ENCODE data around the gene MRPL34.
A peak's percentile ranks its signal among the peaks of the same experiment; 100 is the strongest.

MRPL34 gene

GRCh38 chr19:17332677-17333581 lies 27.3 kb downstream of the MRPL34 start:
- 97% methylated on average over 45 of the region's 45 CpGs for WGBS (ENCODE audit: insufficient coverage)
- Histone ChIP-seq H3K4me1 (ENCODE audit: control extremely low read depth in 1 of 4, control insufficient read depth in 4 of 4, insufficient read depth in 4 of 4, low read length in 3 of 4) (peaks cover 0 to 54% (median 44%) of the 10 kb centered on the region in 4 experiments), H3K4me3 (ENCODE audit: control insufficient read depth in 1 of 7, extremely low read depth in 1 of 7, insufficient read depth in 4 of 7, low read depth in 2 of 7, low read length in 6 of 7) (no peak overlapping the region), H3K9me3 (ENCODE audit: control extremely low read depth in 1 of 5, control insufficient read depth in 4 of 5, insufficient read depth in 2 of 5, low read depth in 1 of 5, low read length in 4 of 5) (no peaks in the 10 kb centered on the region), H3K36me3 (ENCODE audit: control insufficient read depth in 4 of 4, insufficient read depth in 4 of 4, low read length in 3 of 4) (no peaks in the 10 kb centered on the region), H3K27ac (ENCODE audit: insufficient read depth in 1 of 2, low read depth in 1 of 2, low read length in 2 of 2, poor library complexity in 1 of 2, severe bottlenecking in 2 of 2) (no peak overlapping the region), H3K27me3 (replicated peaks in 2 of 5; ENCODE audit: control insufficient read depth in 4 of 5, insufficient read depth in 5 of 5, low read length in 4 of 5) (peaks cover 0 to 12% (median 0%) of the 10 kb centered on the region in 5 experiments)
- CTCF ChIA-PET: interaction anchor here (0.6 to 2.4 kb wide), 8 partner anchors 9 to 76 kb away, joined by 3 to 11 read pairs (median 4); partner anchors contain the start of gene ABHD8
- DNase-seq: peak; percentile 72 to 87 (median 83)
- POLR2A ChIA-PET: interaction anchor here (1.0 kb wide), 1 partner anchor 15 kb away, joined by 3 read pairs; no protein-coding TSS in a partner anchor

- Histone ChIP-seq H3K4me3 (ENCODE audit: control insufficient read depth in 1 of 7, extremely low read depth in 1 of 7, insufficient read depth in 4 of 7, low read depth in 2 of 7, low read length in 6 of 7) (peak overlapping the region; percentile 52 to 90 (median 80)), H3K9me3 (ENCODE audit: control extremely low read depth in 1 of 5, control insufficient read depth in 4 of 5, insufficient read depth in 2 of 5, low read depth in 1 of 5, low read length in 4 of 5) (no peaks in the 10 kb centered on the region), H3K36me3 (ENCODE audit: control insufficient read depth in 4 of 4, insufficient read depth in 4 of 4, low read length in 3 of 4) (peaks cover 0 to 3% (median 2%) of the 10 kb centered on the region in 4 experiments), H3K27ac (ENCODE audit: insufficient read depth in 1 of 2, low read depth in 1 of 2, low read length in 2 of 2, poor library complexity in 1 of 2, severe bottlenecking in 2 of 2) (no peak overlapping the region), H3K27me3 (replicated peaks in 2 of 5; ENCODE audit: control insufficient read depth in 4 of 5, insufficient read depth in 5 of 5, low read length in 4 of 5) (peaks cover 0 to 12% (median 0%) of the 10 kb centered on the region in 5 experiments), H3K4me1 (ENCODE audit: control extremely low read depth in 1 of 4, control insufficient read depth in 4 of 4, insufficient read depth in 4 of 4, low read length in 3 of 4) (peaks cover 0 to 56% (median 49%) of the 10 kb centered on the region in 4 experiments)
- WGBS (ENCODE audit: insufficient coverage): 30% methylated on average over 44 of the region's 52 CpGs
- ChIA-PET CTCF (interaction anchor here (1.2 to 2.4 kb wide), 3 partner anchors 10 to 31 kb away, joined by 4 to 11 read pairs (median 8); partner anchors contain the start of gene ABHD8), POLR2A (no interaction called here)
- peak; percentile 83 to 95 (median 94) for DNase-seq
Observed at GRCh38 chr19:17333611-17334413, 28.1 kb downstream of the MRPL34 start.

- Histone ChIP-seq H3K9me3 (ENCODE audit: control extremely low read depth in 1 of 5, control insufficient read depth in 4 of 5, insufficient read depth in 2 of 5, low read depth in 1 of 5, low read length in 4 of 5) (no peaks in the 10 kb centered on the region), H3K4me1 (ENCODE audit: control extremely low read depth in 1 of 4, control insufficient read depth in 4 of 4, insufficient read depth in 4 of 4, low read length in 3 of 4) (peaks cover 0 to 47% (median 42%) of the 10 kb centered on the region in 4 experiments), H3K27ac (ENCODE audit: insufficient read depth in 1 of 2, low read depth in 1 of 2, low read length in 2 of 2, poor library complexity in 1 of 2, severe bottlenecking in 2 of 2) (peak within 1 kb of the TSS in 1 of 2 experiments; percentile 38), H3K27me3 (replicated peaks in 2 of 5; ENCODE audit: control insufficient read depth in 4 of 5, insufficient read depth in 5 of 5, low read length in 4 of 5) (peaks cover 0 to 7% (median 0%) of the 10 kb centered on the region in 5 experiments), H3K4me3 (ENCODE audit: control insufficient read depth in 1 of 7, extremely low read depth in 1 of 7, insufficient read depth in 4 of 7, low read depth in 2 of 7, low read length in 6 of 7) (peak within 1 kb of the TSS; percentile 52 to 90 (median 80)), H3K36me3 (ENCODE audit: control insufficient read depth in 4 of 4, insufficient read depth in 4 of 4, low read length in 3 of 4) (peaks cover 0 to 6% (median 3%) of the 10 kb centered on the region in 4 experiments)
- peak; percentile 98 to 99 (median 99) for DNase-seq
- WGBS (ENCODE audit: insufficient coverage): 2% methylated on average over 78 of the region's 86 CpGs
- CTCF ChIA-PET: interaction anchor here (1.2 to 2.4 kb wide), 8 partner anchors 12 to 54 kb away, joined by 3 to 11 read pairs (median 6); partner anchors contain the start of genes ABHD8 and DDA1
- POLR2A ChIA-PET: no interaction called here
Observed at GRCh38 chr19:17334414-17335409, 29.0 kb downstream of the MRPL34 start, which contains the start of gene ANO8. ANO8 (minus strand) TSS chr19:17334855; CDS start chr19:17334670, 185 bp downstream.

- DNase-seq: no peak
- ChIA-PET POLR2A (no interaction called here), CTCF (interaction anchor here (1.1 to 2.2 kb wide), 7 partner anchors 11 to 56 kb away, joined by 3 to 8 read pairs (median 5); partner anchors contain the start of gene DDA1)
- Histone ChIP-seq H3K4me1 (ENCODE audit: control extremely low read depth in 1 of 4, control insufficient read depth in 4 of 4, insufficient read depth in 4 of 4, low read length in 3 of 4) (peaks cover 0 to 46% (median 41%) of the 10 kb centered on the region in 4 experiments), H3K4me3 (ENCODE audit: control insufficient read depth in 1 of 7, extremely low read depth in 1 of 7, insufficient read depth in 4 of 7, low read depth in 2 of 7, low read length in 6 of 7) (peak overlapping the region in 1 of 7 experiments; percentile 90), H3K27me3 (replicated peaks in 2 of 5; ENCODE audit: control insufficient read depth in 4 of 5, insufficient read depth in 5 of 5, low read length in 4 of 5) (no peaks in the 10 kb centered on the region), H3K9me3 (ENCODE audit: control extremely low read depth in 1 of 5, control insufficient read depth in 4 of 5, insufficient read depth in 2 of 5, low read depth in 1 of 5, low read length in 4 of 5) (no peaks in the 10 kb centered on the region), H3K27ac (ENCODE audit: insufficient read depth in 1 of 2, low read depth in 1 of 2, low read length in 2 of 2, poor library complexity in 1 of 2, severe bottlenecking in 2 of 2) (no peak overlapping the region), H3K36me3 (ENCODE audit: control insufficient read depth in 4 of 4, insufficient read depth in 4 of 4, low read length in 3 of 4) (peaks cover 0 to 6% (median 3%) of the 10 kb centered on the region in 4 experiments)
- 77% methylated on average over 4 of the region's 10 CpGs for WGBS (ENCODE audit: insufficient coverage)
Observed at GRCh38 chr19:17335575-17335974, 29.9 kb downstream of the MRPL34 start.

DNA sequence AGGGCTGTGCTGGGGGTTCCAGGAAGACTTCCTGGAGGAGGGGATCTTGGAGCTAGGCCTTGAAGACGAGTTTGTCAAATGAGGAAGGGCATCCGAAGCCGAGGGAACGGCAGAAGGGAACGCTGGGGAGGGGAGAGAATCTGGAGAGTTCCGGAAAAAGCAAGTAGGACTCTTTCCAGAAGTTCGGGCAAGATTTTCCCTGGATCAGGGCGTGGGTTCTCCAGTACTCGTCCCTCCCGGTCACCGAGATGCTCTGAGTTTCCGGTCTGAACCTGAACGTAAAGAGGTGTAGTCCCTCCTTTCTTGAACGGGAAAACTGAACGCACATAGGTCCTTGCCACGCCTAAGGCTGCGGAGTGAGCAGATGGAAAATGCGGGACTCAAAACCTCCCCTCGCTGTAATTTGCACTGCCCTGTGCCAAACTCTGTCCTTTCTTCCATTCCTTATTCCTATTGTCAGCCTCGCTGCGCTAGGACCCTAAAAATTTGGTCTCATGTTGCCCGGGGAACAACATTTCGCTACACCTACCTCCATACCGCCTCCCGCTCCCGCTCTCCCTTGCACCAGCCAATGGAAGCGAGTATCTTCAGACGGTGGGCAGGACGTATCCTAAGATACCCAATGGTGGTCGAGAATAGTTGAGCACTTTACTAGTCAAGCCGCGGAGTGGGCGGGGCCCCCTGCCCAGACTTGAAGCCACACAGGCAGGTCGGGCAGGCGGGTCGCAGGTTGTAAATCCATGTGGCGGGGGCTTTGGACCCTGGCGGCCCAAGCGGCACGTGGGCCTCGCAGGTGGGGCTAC lies 31.4 kb downstream of the MRPL34 start, which contains the start of gene GTPBP3:
Gene GTPBP3, plus strand, starts transcription at position 682 of the 803 bp plus-strand sequence. Its CDS starts 59 bp downstream, at position 741.
- POLR2A ChIA-PET: interaction anchor here (1.0 kb wide), 1 partner anchor 82 kb away, joined by 3 read pairs; no protein-coding TSS in a partner anchor
- peaks cover 0 to 46% (median 41%) of the 10 kb centered on the region in 4 experiments for H3K4me1 ChIP-seq (ENCODE audit: control extremely low read depth in 1 of 4, control insufficient read depth in 4 of 4, insufficient read depth in 4 of 4, low read length in 3 of 4)
- H3K27ac ChIP-seq (ENCODE audit: insufficient read depth in 1 of 2, low read depth in 1 of 2, low read length in 2 of 2, poor library complexity in 1 of 2, severe bottlenecking in 2 of 2): peak within 1 kb of the TSS; percentile 48 to 87
- H3K27me3 ChIP-seq (replicated peaks in 2 of 5; ENCODE audit: control insufficient read depth in 4 of 5, insufficient read depth in 5 of 5, low read length in 4 of 5): no peaks in the 10 kb centered on the region
- H3K9me3 ChIP-seq (ENCODE audit: control extremely low read depth in 1 of 5, control insufficient read depth in 4 of 5, insufficient read depth in 2 of 5, low read depth in 1 of 5, low read length in 4 of 5): no peaks in the 10 kb centered on the region
- CTCF ChIA-PET: interaction anchor here (1.1 to 2.2 kb wide), 3 partner anchors 35 to 55 kb away, joined by 3 to 8 read pairs (median 5); no protein-coding TSS in a partner anchor
- H3K4me3 ChIP-seq (ENCODE audit: control insufficient read depth in 1 of 7, extremely low read depth in 1 of 7, insufficient read depth in 4 of 7, low read depth in 2 of 7, low read length in 6 of 7): peak within 1 kb of the TSS; percentile 83 to 99 (median 88)
- WGBS (ENCODE audit: insufficient coverage): 0% methylated on average over 41 of the region's 41 CpGs
- DNase-seq: peak; percentile 99
- H3K36me3 ChIP-seq (ENCODE audit: control insufficient read depth in 4 of 4, insufficient read depth in 4 of 4, low read length in 3 of 4): peaks cover 0 to 16% (median 10%) of the 10 kb centered on the region in 4 experiments

Measured in common myeloid progenitor, CD34-positive (primary cell).